HEK293 (cell line): ENCODE results near the gene LIG3.

Experiments
- BCL11B ChIP-seq: fragments of 450-650 bp; formaldehyde crosslinking; IDR thresholded peaks from 2 replicates; pipeline ENCODE4 v1.5.1; 2016; ENCODE audit warnings: low read depth, missing biosample characterization, missing genetic modification characterization
- CTCF ChIP-seq: fragments of 450-650 bp; formaldehyde crosslinking; IDR thresholded peaks from 2 replicates; pipeline ENCODE4 v1.5.1; 2016; ENCODE audit warnings: missing biosample characterization, missing genetic modification characterization
- GLI2 ChIP-seq: fragments of 450-650 bp; formaldehyde crosslinking; IDR thresholded peaks from 2 replicates; pipeline ENCODE4; 2017; ENCODE audit warnings: missing biosample characterization, missing genetic modification characterization, low read depth, borderline replicate concordance
- GLIS2 ChIP-seq: fragments of 450-650 bp; formaldehyde crosslinking; IDR thresholded peaks from 2 replicates; pipeline ENCODE4 v1.5.1; 2016; ENCODE audit warnings: missing biosample characterization, missing genetic modification characterization
- HOXC10 ChIP-seq: sonication (generic); formaldehyde crosslinking; IDR thresholded peaks from 2 replicates; pipeline ENCODE4 v1.8.1; 2023; ENCODE audit warnings: mild to moderate bottlenecking, missing genetic modification reagents
- PRDM10 ChIP-seq: fragments of 450-650 bp; formaldehyde crosslinking; IDR thresholded peaks from 2 replicates; pipeline ENCODE4 v1.5.1; 2016; ENCODE audit warnings: missing biosample characterization, missing genetic modification characterization
- PRDM4 ChIP-seq: fragments of 450-650 bp; formaldehyde crosslinking; IDR thresholded peaks from 2 replicates; pipeline ENCODE4 v1.5.1; 2017; ENCODE audit warnings: missing biosample characterization, missing genetic modification characterization
- TCF7L2 ChIP-seq: IDR thresholded peaks from 2 replicates; pipeline ENCODE4 v1.6.1; 2011; ENCODE audit warnings: low read depth, mild to moderate bottlenecking, inconsistent platforms, low read length, moderate library complexity, borderline replicate concordance
- ZBTB7A ChIP-seq: fragments of 450-650 bp; formaldehyde crosslinking; IDR thresholded peaks from 2 replicates; pipeline ENCODE4 v1.5.1; 2016; ENCODE audit warnings: low read depth, missing biosample characterization, missing genetic modification characterization
- ZFHX2 ChIP-seq: fragments of 450-650 bp; formaldehyde crosslinking; conservative IDR thresholded peaks from 2 replicates; pipeline ENCODE4 v1.5.1; 2016; ENCODE audit warnings: missing biosample characterization, missing genetic modification characterization
- ZNF138 ChIP-seq: fragments of 450-650 bp; formaldehyde crosslinking; IDR thresholded peaks from 2 replicates; pipeline ENCODE4 v1.5.1; 2016; ENCODE audit warnings: missing biosample characterization, missing genetic modification characterization, borderline replicate concordance
- ZNF157 ChIP-seq: fragments of 450-650 bp; formaldehyde crosslinking; IDR thresholded peaks from 2 replicates; pipeline ENCODE4 v1.5.1; 2016; ENCODE audit warnings: missing biosample characterization, missing genetic modification characterization
- ZNF23 ChIP-seq: fragments of 450-650 bp; formaldehyde crosslinking; IDR thresholded peaks from 2 replicates; pipeline ENCODE4 v1.5.1; 2016; ENCODE audit warnings: missing biosample characterization, missing genetic modification characterization, borderline replicate concordance
- ZNF292 ChIP-seq: fragments of 450-650 bp; formaldehyde crosslinking; IDR thresholded peaks from 2 replicates; pipeline ENCODE4 v1.5.1; 2016; ENCODE audit warnings: low read depth, missing biosample characterization, missing genetic modification characterization, borderline replicate concordance
- ZNF473 ChIP-seq: fragments of 450-650 bp; formaldehyde crosslinking; IDR thresholded peaks from 2 replicates; pipeline ENCODE4 v1.5.1; 2017; ENCODE audit warnings: missing biosample characterization, missing genetic modification characterization
- ZNF530 ChIP-seq: fragments of 450-650 bp; formaldehyde crosslinking; IDR thresholded peaks from 2 replicates; pipeline ENCODE4 v1.5.1; 2016; ENCODE audit warnings: low read depth, missing biosample characterization, missing genetic modification characterization
- ZNF555 ChIP-seq: fragments of 450-650 bp; formaldehyde crosslinking; conservative IDR thresholded peaks from 2 replicates; pipeline ENCODE4 v1.5.1; 2017; ENCODE audit warnings: missing biosample characterization, mild to moderate bottlenecking, missing genetic modification characterization, inconsistent platforms
- ZNF558 ChIP-seq: fragments of 450-650 bp; formaldehyde crosslinking; IDR thresholded peaks from 2 replicates; pipeline ENCODE4 v1.5.1; 2016; ENCODE audit warnings: missing biosample characterization, missing genetic modification characterization
- ZNF701 ChIP-seq: fragments of 450-650 bp; formaldehyde crosslinking; IDR thresholded peaks from 2 replicates; pipeline ENCODE4 v1.5.1; 2016; ENCODE audit warnings: missing biosample characterization, missing genetic modification characterization
- ZNF707 ChIP-seq: fragments of 450-650 bp; formaldehyde crosslinking; IDR thresholded peaks from 2 replicates; pipeline ENCODE4 v1.5.1; 2016; ENCODE audit warnings: missing biosample characterization, missing genetic modification characterization
- ZNF768 ChIP-seq: fragments of 450-650 bp; formaldehyde crosslinking; IDR thresholded peaks from 2 replicates; pipeline ENCODE4 v1.5.1; 2018; ENCODE audit warnings: missing biosample characterization, mild to moderate bottlenecking, missing genetic modification characterization
- TF ChIP-seq, protein P1 (sequence below): fragments of 450-650 bp; formaldehyde crosslinking; IDR thresholded peaks from 2 replicates; pipeline ENCODE4 v1.5.1; 2016; ENCODE audit warnings: missing biosample characterization, missing genetic modification characterization
- TF ChIP-seq, protein P2 (sequence below): fragments of 450-650 bp; formaldehyde crosslinking; conservative IDR thresholded peaks from 2 replicates; pipeline ENCODE4 v1.5.1; 2016; ENCODE audit warnings: low read depth, missing biosample characterization, missing genetic modification characterization

LIG3 gene

DNA sequence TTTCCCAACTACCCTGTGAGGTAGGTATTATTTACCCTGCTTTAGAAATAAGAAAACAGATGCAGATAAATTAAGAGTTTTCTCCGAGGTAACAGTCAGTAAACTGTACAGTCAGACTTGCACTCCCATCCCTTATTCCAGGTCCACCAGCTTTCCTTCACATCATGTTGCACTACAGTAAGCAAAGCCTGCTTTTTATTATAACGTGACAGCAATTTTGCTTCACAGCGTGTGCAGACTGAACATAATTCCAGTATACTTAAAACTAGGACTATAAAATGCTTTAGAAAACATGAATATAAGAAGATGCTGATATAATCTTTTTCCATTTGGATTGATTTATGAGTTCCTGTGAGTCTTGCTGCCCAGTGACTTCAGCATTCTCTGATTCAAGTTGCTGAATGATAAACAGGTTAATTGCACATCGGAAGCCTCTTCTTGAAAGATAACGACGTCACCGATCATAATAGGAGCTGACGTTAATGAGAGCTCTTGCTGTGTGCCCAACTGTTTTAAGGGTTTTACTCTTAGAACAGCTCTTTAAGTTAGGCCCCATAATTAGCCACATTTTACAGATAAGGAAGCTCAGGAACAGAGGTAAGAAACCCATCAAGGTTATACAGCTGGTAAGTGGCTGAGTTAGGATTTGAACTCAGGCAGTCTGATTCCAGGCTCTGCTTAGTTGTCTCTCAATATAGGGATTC is 1.4 kb downstream of the LIG3 start (continued):
- TF ChIP-seq, protein P1, sequence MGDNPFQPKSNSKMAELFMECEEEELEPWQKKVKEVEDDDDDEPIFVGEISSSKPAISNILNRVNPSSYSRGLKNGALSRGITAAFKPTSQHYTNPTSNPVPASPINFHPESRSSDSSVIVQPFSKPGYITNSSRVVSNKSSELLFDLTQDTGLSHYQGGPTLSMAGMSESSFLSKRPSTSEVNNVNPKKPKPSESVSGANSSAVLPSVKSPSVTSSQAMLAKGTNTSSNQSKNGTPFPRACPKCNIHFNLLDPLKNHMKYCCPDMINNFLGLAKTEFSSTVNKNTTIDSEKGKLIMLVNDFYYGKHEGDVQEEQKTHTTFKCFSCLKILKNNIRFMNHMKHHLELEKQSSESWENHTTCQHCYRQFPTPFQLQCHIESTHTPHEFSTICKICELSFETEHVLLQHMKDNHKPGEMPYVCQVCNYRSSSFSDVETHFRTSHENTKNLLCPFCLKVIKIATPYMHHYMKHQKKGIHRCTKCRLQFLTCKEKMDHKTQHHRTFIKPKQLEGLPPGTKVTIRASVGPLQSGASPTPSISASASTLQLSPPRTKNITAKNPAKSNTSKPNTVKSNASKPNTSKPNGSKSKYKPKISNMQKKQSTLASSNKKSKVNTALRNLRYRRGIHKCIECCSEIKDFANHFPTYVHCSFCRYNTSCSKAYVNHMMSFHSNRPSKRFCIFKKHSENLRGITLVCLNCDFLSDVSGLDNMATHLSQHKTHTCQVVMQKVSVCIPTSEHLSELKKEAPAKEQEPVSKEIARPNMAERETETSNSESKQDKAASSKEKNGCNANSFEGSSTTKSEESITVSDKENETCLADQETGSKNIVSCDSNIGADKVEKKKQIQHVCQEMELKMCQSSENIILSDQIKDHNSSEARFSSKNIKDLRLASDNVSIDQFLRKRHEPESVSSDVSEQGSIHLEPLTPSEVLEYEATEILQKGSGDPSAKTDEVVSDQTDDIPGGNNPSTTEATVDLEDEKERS = no peak
- TF ChIP-seq ZNF157 (no peak), ZNF768 (no peak; the same call in 1 of the 2 replicates), GLIS2 (tag by site-specific recombination) (no peak; the same call in 1 of the 2 replicates), CTCF (tag by site-specific recombination) (no peak), PRDM10 (tag by site-specific recombination) (no peak), GLI2 (tag by site-specific recombination) (peak; percentile 100), ZNF138 (no peak), ZFHX2 (no peak), ZNF701 (no peak), HOXC10 (CRISPR knock-in tag) (no peak), ZNF555 (no peak), BCL11B (tag by site-specific recombination) (peak; percentile 100), PRDM4 (peak; percentile 99), ZBTB7A (tag by site-specific recombination) (peak; percentile 90), ZNF558 (tag by site-specific recombination) (peak; percentile 83), ZNF473 (tag by site-specific recombination) (no peak), ZNF707 (tag by site-specific recombination) (no peak), ZNF530 (tag by site-specific recombination) (no peak), TCF7L2 (peak; percentile 99), ZNF292 (no peak), ZNF23 (no peak)
- TF ChIP-seq, protein P2, sequence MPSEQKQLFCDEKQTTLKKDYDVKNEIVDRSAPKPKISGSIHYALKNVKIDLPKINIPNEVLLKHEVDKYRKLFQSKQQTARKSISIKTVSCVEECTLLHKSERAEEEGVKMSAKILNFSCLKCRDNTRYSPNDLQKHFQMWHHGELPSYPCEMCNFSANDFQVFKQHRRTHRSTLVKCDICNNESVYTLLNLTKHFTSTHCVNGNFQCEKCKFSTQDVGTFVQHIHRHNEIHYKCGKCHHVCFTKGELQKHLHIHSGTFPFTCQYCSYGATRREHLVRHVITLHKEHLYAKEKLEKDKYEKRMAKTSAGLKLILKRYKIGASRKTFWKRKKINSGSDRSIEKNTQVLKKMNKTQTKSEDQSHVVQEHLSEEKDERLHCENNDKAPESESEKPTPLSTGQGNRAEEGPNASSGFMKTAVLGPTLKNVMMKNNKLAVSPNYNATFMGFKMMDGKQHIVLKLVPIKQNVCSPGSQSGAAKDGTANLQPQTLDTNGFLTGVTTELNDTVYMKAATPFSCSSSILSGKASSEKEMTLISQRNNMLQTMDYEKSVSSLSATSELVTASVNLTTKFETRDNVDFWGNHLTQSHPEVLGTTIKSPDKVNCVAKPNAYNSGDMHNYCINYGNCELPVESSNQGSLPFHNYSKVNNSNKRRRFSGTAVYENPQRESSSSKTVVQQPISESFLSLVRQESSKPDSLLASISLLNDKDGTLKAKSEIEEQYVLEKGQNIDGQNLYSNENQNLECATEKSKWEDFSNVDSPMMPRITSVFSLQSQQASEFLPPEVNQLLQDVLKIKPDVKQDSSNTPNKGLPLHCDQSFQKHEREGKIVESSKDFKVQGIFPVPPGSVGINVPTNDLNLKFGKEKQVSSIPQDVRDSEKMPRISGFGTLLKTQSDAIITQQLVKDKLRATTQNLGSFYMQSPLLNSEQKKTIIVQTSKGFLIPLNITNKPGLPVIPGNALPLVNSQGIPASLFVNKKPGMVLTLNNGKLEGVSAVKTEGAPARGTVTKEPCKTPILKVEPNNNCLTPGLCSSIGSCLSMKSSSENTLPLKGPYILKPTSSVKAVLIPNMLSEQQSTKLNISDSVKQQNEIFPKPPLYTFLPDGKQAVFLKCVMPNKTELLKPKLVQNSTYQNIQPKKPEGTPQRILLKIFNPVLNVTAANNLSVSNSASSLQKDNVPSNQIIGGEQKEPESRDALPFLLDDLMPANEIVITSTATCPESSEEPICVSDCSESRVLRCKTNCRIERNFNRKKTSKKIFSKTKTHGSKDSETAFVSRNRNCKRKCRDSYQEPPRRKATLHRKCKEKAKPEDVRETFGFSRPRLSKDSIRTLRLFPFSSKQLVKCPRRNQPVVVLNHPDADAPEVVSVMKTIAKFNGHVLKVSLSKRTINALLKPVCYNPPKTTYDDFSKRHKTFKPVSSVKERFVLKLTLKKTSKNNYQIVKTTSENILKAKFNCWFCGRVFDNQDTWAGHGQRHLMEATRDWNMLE (tag by site-specific recombination) = peak; percentile 59
